OCI-M2 (cell line): ENCODE results near the gene MSL2.
"Not testable (repeated sequence)": the region's sequence is repeated elsewhere in the genome, so short reads cannot be mapped to it uniquely, and the experiment has no call there.

Experiments
- DNase-seq: peaks from one replicate; lab custom pipeline; 2025; ENCODE audit not compliant: unreplicated experiment; lab: John Stamatoyannopoulos, UW

The MSL2 gene

DNA sequence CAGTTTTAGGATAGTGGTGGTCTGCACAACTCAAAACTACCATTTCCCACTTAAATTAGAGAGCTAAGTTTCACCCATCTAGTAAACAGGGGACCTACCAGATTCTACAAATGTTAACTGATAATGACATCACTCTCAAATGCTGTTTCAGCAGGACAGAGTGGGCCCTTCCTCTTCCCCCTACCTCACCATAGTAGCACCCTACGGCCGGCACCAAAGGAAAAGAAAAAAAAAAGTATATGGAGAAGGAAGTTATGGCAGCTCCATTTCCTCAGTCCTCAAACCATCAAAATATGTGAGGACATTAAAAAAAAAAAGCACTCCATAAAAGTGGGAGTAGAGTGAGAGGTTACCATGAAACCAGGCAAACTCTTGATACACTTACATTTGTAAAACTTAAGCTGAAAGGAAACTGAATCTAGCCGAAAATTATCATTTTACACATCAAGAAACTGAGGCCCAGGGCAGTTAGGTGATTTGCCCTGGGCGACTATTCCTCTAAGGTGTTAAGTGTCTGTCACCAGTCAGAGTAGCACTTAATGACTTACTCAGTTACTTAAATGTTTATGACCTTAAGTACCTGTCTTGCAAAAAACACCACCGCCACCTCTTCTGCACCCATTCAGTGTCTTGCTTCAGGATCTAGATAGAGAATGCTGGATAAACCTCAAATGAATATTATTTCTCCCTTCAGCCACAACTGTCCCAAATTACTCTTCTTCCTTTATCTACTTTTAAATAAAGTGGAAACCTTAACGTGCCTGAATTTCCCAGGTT is 2.7 kb downstream of the MSL2 start:
- DNase-seq, result no peak

DNA sequence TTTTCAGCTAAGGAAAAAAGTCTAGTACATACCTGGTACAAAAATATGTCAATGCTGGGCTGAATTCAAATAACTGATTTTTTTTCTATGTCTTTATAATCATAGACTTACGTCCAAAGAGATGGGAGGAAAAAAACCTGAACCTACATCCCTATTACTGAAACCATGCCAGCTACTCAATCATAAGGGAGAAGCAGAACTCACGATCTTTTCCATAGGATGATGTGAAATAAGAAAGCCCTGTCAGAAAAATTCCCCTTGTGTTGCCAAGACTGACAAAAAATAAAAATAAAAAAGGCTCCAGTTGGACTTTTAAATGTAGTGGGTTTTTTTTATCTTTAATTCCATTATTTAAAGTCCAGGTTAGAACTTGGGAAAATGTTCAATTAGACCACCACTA is 3.3 kb downstream of the MSL2 start:
- DNase-seq, result no peak

DNA sequence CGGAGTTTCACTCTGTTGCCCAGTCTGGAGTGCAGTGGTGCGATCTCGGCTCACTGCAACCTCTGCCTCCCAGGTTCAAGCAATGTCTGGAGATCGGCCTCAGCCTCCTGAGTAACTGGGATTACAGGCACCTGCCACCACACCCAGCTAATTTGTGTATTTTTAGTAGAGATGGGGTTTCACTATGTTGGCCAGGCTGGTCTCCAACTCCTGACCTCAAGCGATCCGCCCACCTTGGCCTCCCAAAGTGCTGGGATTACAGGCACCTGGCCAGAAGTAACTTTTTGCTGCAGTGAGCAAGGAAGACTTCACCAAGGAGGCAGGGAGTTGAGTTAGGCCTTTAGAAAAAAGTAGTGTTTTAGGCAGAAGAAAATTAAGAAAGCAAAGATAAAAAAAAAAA is 3.9 kb downstream of the MSL2 start:
- DNase-seq, result not testable (repeated sequence)

DNA sequence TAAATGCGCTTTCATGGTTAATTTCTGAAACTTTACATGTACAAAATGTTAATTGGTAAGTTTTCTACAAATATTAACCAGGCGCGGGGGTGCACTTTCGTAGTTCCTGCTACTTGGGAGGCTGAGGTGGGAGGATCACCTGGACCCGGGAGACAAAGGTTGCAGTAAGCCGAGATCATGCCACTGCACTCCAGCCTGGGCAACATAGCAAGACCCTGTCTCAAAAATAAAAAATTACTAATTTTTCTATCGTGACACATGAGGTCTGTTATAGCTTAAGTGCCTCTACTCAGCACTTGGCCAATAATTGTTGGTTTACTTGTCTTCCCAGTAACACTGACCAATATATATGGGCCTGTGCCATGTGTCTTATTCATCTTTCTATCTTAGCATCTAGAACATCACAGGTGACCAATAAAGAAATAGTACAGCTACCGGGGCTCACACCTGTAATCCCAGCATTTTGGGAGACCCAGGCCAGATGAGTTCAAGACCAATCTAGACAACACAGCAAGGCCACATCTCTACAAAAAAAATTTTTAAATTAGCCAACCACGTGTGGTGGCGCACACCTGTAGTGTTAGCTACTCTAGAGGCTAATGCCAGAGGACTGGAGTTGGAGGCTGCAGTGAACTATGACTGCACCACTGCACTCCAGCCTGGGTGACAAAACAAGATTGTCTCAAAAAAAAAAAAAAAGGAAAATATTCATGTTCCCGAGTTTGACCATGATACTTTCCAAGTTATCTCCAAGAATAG is 6.1 kb downstream of the MSL2 start:
- no peak for DNase-seq

DNA sequence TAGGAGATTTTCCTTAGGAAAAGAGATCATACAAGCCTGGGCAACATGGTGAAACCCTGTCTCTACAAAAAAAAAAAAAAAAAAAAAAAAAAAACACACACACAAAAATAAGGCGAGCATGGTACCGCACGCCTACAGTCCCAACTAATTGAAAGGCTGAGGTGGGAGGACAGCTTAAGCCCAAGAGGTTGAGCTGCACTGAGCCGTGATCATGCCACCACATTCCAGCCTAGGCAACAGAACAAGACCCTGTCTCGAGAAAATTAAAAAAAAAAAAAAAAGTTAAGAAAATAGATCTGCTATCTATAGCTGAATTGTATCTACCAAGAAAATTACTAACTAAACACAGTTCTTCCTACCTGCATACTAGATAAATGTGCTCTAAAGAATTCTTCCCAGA is 7.1 kb downstream of the MSL2 start:
- no peak for DNase-seq

DNA sequence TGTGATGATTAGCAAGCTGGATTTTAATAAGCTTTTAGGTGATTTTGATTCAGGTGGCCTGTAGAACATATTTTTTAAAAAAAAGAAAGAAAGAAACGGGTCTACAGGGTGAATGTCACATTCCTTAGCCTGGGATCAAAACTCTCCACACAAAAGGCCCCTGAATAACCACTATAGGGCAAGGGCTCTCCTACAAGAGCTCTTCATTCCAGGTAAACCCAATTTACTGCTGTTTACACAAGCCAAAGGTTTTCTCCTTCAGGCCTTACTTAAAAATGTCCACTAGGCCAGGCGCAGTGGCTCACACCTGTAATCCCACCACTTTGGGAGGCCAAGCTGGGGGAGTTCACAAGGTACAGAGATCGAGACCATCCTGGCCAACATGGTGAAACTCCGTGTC is 8.3 kb downstream of the MSL2 start:
- no peak for DNase-seq

DNA sequence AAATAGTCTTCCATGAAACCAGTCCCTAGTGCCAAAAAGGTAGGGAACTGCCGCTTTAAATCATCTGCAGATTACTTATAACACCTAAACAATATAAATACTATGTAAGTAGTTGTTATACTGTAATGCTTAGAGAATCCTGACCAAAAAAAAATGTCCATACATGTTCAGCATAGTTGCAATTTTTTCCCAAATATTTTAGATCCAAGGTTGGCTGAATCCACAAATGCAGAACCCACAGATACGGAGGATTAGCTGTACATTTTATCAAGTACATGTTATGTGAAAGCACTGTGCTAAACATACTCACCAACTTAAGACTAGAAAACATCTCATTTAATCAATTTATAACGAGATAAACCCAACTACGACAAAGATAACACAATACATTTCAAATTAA is 9.3 kb downstream of the MSL2 start:
- no peak for DNase-seq

DNA sequence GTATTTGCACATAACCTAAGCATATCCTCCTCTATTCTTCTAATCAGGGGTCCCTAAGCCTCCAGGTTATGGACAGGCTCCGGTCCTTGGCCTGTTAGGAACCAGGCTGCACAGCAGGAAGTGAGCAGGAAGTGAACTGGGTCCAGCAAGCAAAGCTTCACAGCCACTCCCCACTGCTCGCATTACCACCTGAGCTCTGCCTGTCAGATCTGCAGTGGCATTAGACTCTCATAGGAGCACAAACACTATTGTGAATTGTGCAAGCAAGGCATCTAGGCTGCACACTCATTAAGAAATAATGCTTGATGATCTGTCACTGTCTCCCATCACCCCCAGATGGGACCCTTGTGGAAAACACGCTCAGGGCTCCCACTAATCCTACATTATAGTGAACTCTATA is 9.8 kb downstream of the MSL2 start:
- no peak for DNase-seq

DNA sequence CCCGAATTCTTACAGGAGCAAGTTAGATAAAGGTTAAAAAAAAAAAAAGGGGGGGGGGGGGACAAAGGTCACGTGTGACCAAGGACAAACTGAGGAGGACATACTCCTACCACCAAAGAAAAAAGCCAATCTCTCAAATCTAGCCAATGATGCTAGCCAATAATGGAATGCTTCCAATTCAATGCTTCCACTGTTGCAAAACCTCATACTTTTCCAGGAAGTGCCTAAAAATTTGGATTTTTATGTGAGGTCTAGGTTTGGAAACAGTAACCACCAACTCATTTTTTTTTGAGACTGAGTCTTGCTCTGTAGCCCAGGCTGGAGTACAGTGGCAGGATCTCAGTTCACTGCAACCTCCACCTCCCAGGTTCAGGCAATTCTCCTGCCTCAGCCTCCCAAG is 11.4 kb downstream of the MSL2 start:
- no peak for DNase-seq

DNA sequence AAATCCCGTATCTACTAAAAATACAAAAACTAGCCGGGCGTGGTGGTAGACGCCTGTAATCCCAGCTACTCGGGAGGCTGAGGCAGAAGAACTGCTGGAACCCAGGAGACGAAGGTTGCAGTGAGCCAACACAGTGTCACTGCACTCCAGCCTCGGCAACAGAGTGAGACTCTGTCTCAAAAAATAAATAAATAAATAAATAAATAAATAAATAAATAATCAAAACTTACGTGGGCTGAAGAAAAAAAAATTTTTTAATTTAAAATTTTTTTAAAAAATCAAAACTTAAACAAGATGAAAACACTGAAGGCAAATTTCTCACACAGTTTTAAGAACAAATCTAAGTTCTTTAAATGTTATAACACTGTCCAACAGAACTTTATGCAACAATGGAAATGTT is 14.4 kb downstream of the MSL2 start:
- no peak for DNase-seq

DNA sequence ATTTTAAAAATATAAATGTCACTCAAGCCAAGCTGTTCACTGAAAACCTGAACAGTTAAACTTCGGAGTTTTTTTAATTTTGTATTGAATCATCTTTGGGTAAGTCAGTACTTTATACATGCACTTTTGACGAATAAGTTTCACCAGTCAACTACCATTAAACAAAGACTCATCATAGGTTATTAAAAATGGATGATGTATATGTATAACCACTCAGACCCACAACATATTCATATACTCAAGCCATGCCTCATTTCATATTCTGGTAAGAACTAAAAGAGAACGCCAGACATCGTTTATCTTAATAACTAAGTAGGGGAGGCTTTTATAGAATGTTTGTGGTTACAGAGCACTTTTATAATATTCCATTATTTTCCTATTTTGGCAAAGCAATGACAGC is 18.3 kb downstream of the MSL2 start:
- no peak for DNase-seq

DNA sequence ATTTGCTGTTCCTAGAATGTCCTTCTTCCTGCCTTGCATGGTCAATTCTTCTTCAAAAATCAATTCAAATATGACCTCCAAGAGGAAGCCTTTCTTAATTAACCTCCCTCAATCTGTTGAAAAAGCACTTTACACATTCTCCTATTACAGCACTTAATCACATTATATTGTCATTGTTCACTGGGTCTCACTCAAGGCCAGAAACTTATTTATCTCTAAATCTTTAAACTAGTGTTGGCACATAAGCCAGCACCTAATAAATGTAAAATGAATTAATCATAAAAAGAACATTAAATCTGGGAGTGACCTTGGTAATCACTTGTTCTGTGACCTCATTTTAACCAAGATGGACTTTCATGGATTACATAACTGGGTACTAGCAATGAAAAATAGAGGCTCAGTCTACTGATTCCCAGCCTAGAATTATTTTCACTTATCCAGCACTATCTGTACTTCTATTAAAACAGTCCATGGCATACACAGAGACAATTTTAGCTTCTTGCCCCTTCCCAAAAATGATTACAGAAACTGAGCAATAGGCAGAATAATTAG is 22.1 kb downstream of the MSL2 start:
- DNase-seq, result no peak

DNA sequence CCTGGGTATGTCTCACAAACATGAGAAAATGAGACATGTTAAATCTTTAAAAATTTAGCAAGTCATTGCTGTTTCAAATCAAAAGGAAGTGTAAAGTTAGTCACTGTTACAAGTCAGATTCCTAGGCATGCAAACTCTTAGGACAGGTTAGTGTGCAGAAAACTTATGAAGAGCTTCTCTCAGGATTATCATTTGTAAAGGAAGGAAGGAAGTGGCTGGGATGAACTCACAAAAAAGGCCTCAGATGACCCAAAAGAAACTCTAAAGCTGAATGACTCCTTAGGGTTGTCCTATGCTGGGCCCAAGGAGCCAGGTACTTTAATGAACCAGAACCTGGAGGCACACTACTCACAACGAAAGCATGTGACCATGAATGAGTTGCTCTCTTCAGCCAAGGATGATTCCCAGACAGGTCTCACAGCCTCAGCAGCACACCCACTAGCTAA is 25.0 kb downstream of the MSL2 start:
- DNase-seq, result no peak

DNA sequence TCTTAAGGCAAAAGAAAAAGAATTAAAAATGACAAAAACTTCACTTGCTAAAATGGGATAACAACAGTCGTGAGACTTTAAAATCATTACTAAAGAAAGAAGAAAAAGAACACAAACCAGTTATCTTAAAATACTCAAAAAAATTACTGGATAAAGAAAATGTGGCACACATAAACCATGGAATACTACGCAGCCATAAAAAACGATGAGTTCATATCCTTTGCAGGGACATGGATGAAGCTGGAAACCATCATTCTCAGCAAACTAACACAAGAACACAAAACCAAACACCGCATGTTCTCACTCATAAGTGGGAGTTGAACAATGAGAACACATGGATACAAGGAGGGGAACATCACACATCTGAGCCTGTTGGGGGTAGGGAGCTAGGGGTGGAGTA is 27.9 kb downstream of the MSL2 start:
- DNase-seq, result not testable (repeated sequence)

DNA sequence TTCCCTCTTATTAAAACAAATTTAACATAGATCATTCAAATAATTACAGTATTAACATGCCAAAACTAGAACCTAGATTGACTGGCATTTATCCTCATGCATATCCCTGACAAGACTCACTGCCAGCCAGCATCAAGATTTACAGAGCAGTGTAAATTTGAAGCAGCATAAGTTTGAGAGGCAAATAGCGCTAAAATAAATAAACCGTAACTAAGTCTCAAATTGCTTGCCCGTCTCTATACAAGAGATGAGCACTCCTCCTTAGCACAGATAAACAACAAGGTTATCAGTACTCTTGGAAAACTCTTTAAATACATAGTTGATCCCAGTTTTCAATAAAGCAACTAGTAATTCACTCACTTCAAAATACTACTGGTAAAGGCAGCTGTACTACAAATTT is 29.6 kb downstream of the MSL2 start:
- no peak for DNase-seq

DNA sequence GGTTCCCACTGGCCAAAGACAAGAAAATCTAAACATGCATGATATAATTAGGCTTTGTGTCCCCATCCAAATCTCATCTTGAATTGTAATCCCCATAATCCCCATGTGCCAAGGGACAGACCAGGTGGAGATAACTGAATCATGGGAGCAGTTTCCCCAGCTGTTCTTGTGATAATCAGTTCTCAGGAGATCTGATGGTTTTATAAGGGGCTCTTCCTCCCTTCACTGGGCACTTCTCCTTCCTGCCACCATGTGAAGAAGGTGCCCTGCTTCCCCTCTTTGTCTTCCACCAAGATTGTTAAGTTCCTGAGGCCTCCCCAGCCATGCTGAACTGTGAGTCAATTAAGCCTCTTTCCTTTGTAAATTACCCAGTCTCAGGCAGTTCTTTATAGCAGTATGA is 32.5 kb downstream of the MSL2 start:
- not testable (repeated sequence) for DNase-seq

DNA sequence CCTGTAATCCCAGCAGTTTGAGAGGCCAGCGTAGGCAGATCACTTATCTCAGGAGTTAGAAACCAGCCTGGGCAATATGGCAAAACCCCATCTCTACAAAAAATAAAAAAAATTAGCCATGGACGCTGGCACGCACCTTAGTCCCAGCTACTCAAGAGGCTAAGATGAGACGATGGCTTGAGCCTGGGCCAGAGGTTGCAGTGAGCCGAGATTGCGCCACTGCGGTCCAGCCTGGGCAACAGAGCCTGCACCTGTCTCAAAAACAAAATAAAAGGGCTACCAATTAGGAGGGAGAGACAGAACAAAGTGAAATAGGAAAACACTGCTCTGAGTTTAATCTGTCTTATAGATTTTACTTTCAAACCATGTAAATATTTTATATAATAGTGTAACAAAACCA is 33.8 kb downstream of the MSL2 start:
- no peak for DNase-seq

DNA sequence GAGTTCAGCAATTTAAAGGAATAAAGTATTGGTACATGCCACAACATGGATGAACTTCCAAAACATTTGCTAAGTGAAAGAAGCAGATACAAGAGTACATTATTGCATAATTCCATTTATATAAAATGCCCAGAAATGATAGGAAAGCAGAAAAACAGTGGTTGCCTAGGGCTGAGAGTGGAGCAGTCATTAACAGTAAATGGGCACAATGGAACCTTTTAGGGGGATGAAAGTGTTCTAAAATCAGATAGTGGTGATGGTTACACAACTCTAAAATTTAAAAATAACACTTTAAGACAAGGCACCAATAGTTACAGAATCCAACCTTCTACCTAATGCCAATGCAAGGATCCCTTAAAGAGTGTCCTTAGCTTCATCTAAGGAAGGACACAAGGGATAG is 34.6 kb downstream of the MSL2 start:
- DNase-seq, result no peak

DNA sequence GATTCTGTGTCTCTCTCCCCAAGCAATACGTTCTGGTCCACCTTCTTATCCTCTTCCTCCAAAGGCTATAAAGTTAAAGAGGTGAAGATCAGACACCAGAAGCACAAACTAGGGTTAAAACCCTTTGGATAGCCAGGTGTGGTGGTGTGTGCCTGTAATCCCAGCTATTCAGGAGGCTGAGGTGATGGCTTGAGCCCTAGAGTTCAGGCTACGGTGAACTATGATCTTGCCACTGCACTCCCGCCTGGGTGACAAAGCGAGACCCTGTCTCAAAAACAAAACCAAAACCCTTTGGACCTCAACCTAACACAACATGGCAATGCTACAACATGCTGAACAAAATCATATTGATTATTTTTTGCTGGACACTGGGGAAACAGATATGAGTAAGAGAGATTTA is 43.2 kb downstream of the MSL2 start:
- DNase-seq, result no peak

DNA sequence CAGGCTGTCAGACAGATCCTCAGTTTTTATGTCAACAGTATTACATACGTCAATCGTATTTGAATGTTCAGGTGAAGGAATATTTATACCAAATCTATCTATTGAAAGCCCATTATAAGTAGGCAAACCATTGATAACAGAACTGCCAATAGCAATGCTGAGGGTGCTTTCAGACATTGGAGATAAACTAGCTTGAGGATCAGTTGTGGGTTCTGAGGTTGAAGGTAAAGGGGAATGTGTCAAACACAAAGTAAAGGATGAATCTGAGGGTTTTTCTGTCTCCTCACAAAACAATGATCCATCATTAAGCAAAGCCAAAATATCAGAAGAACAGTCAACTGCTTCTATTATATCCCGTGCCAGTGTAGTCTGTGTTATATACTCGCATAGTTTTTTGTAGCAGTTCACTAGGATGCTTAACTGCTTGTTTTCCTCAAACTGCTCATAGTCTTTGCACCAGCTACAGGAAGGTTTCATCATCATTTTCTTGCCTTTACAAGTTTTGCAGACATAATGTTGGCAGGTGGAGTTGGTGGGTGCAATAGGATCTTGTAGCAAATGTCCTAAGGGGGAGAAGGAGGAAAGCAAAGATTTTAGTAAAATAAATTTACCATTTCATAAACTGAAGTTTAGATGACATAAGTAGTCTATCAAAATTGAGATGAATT is 43.8 kb downstream of the MSL2 start:
- no peak for DNase-seq

DNA sequence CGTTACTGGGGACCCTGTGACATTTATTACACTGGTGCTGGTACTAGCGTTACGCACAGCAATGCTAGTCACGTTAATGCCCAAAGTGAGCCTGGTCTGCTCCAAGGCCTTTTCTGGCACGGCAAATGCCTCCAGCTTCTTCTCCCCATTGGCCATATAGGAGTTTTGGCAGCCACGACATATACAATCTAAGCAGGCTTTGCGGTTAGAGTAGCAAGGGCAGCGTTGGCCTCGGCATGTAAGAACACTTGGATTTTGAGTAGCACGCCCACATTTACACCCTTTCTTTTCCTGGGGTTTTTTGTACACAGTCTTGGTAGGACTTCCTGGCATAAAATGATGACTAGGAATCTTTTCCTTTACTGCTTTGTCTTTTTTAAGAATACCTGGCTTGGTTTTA is 44.9 kb downstream of the MSL2 start:
- no peak for DNase-seq

DNA sequence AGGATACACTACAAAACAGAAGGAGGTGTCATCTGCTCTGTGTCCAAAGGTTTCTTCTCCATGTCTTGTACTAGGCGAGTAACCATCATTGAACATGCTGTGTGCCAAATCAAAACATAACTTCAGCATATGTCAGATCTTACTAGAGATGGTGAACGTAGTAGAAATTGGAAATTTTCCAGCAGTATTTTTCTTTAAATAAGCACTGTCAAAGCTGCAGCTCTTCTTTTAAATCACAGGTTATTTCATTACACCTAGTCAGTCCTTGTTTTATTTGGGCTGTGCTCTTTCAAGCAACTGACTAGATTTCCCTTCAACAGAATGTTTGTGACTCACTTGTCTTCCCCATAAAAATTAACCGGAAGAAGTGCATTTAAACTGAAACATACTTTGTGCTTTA is 46.5 kb downstream of the MSL2 start:
- DNase-seq, result no peak
